Uterus (tissue), 2 donors: ENCODE results near the gene ADIPOR2.

Experiments used
- POLR2A ChIP-seq, 2 donors: fragments of 450-650 bp; IDR thresholded peaks; one replicate each; pipeline ENCODE4 v1.6.1; 2016; ENCODE audit warnings: antibody characterized with exemption in 2 of 2, mild to moderate bottlenecking in 1 of 2, moderate library complexity in 1 of 2
- TF ChIP-seq, protein P1 (sequence below), 4 experiments: fragments of 200-600 bp in 2 of 4; fragments of 450-650 bp in 2 of 4; sonication (generic) in 2 of 4; IDR thresholded peaks; one replicate each; pipeline ENCODE4 v1.5.1; 2016 to 2019; ENCODE audit warnings: antibody characterized with exemption in 4 of 4, mild to moderate bottlenecking in 2 of 4, moderate library complexity in 1 of 4

DNA sequence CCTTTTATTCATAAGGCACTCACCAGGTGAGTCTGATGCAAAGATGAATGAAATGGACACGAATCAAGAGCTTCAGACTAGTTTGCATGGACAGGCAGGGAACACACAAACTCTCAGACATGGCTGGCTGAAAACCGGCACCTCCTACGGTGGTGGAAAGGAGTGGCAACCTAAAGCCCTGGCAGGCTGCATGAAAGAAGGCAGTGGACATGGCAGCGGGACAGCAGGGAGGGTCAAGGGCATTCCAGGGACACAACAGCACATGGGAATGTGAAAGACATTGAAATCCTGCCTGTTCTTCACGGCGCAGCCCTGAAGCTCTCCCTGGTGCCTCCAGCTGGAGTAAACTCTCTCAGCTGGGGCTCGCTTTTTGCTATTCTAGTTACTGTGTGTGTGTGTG lies 112.9 kb downstream of the ADIPOR2 start:
- TF ChIP-seq, protein P1, sequence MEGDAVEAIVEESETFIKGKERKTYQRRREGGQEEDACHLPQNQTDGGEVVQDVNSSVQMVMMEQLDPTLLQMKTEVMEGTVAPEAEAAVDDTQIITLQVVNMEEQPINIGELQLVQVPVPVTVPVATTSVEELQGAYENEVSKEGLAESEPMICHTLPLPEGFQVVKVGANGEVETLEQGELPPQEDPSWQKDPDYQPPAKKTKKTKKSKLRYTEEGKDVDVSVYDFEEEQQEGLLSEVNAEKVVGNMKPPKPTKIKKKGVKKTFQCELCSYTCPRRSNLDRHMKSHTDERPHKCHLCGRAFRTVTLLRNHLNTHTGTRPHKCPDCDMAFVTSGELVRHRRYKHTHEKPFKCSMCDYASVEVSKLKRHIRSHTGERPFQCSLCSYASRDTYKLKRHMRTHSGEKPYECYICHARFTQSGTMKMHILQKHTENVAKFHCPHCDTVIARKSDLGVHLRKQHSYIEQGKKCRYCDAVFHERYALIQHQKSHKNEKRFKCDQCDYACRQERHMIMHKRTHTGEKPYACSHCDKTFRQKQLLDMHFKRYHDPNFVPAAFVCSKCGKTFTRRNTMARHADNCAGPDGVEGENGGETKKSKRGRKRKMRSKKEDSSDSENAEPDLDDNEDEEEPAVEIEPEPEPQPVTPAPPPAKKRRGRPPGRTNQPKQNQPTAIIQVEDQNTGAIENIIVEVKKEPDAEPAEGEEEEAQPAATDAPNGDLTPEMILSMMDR (IDR thresholded peaks at IDR 0.05), result no peak
- no peak for TF ChIP-seq POLR2A (IDR thresholded peaks at IDR 0.05)
